HG02885 (cell line): ENCODE measurements around the gene TEX28.
"Not testable (repeated sequence)": the region's sequence is repeated elsewhere in the genome, so short reads cannot be mapped to it uniquely, and the experiment has no call there.

ENCODE experiments used
- ATAC-seq: cut with Tn5 transposase; IDR thresholded peaks from one replicate; pipeline ENCODE4 v1.9.1; 2021; ENCODE audit warnings: mild to moderate bottlenecking; ENCODE audit not compliant: unreplicated experiment, poor library complexity

TEX28 gene

GRCh38 chrX:154248076-154248475 lies 46.8 kb downstream of the TEX28 start:
- ATAC-seq: not testable (repeated sequence)

GRCh38 chrX:154247377-154248045 lies 47.4 kb downstream of the TEX28 start:
- peak; percentile 86 for ATAC-seq

- ATAC-seq: not testable (repeated sequence)
These were observed 54.9 kb downstream of the TEX28 start for GRCh38 chrX:154239982-154240503.

- ATAC-seq: not testable (repeated sequence)
These were observed 55.9 kb downstream of the TEX28 start for GRCh38 chrX:154238939-154239559.

- ATAC-seq: not testable (repeated sequence)
These were observed 61.3 kb downstream of the TEX28 start for GRCh38 chrX:154233620-154234019.

GRCh38 chrX:154231443-154231842 lies 63.5 kb downstream of the TEX28 start:
- ATAC-seq: not testable (repeated sequence)

GRCh38 chrX:154226706-154227105 lies 68.2 kb downstream of the TEX28 start:
- ATAC-seq: not testable (repeated sequence)

- ATAC-seq: not testable (repeated sequence)
These were observed 69.6 kb downstream of the TEX28 start for GRCh38 chrX:154225292-154225691.
